Karpas-422 (cell line): ENCODE measurements around the gene CD247. TPM values are rescaled to one million over a fixed set of nuclear protein-coding genes. Genes with fewer than 3 reads are reported as not detected.

ENCODE experiments used
- DNase-seq: peaks from one replicate; pipeline ENCODE4 v3.0.0-alpha.2; 2015
- H2AFZ ChIP-seq: fragments of 200-600 bp; sonication (generic); 2 replicates; pipeline ENCODE4 v1.6.1; 2014; ENCODE audit warnings: antibody characterized with exemption, low read length, mixed read lengths
- H3K27ac ChIP-seq: fragments of 200-600 bp; sonication (generic); 2 replicates; pipeline ENCODE4 v1.5.1; 2014; ENCODE audit warnings: mild to moderate bottlenecking, low read length, moderate library complexity
- H3K27me3 ChIP-seq: fragments of 200-600 bp; sonication (generic); 2 replicates; pipeline ENCODE4 v1.6.1; 2014; ENCODE audit warnings: low read length, mixed read lengths
- H3K36me3 ChIP-seq: fragments of 200-600 bp; sonication (generic); 2 replicates; pipeline ENCODE4 v1.6.1; 2014; ENCODE audit warnings: low read length, mixed read lengths; ENCODE audit not compliant: insufficient read depth
- H3K4me1 ChIP-seq: fragments of 200-600 bp; sonication (generic); 2 replicates; pipeline ENCODE4 v1.6.1; 2014; ENCODE audit warnings: mild to moderate bottlenecking, low read length, mixed read lengths
- H3K4me2 ChIP-seq: fragments of 200-600 bp; sonication (generic); 2 replicates; pipeline ENCODE4 v1.6.1; 2014; ENCODE audit warnings: low read length, low read depth, mild to moderate bottlenecking; ENCODE audit not compliant: poor library complexity, severe bottlenecking
- H3K4me3 ChIP-seq: fragments of 200-600 bp; sonication (generic); 2 replicates; pipeline ENCODE4 v1.5.1; 2014; ENCODE audit warnings: mild to moderate bottlenecking, antibody characterized with exemption, low read length, mixed read lengths
- H3K79me2 ChIP-seq: fragments of 200-600 bp; sonication (generic); 2 replicates; pipeline ENCODE4 v1.6.1; 2014; ENCODE audit warnings: mild to moderate bottlenecking, low read length, mixed read lengths
- H3K9ac ChIP-seq: fragments of 200-600 bp; sonication (generic); 2 replicates; pipeline ENCODE4 v1.6.0; 2014; ENCODE audit warnings: low read length
- H3K9me2 ChIP-seq: fragments of 200-600 bp; sonication (generic), shearing (Covaris generic); replicated peaks from 2 replicates; pipeline ENCODE4 v1.6.0; 2014; ENCODE audit warnings: mild to moderate bottlenecking, low read length, moderate library complexity; ENCODE audit not compliant: insufficient read depth
- H3K9me3 ChIP-seq: fragments of 300-700, 200-600 bp; sonication (generic); 2 replicates; pipeline ENCODE4 v1.6.1; 2014; ENCODE audit warnings: low read length, mixed read lengths
- H4K20me1 ChIP-seq: fragments of 200-600 bp; sonication (generic); 2 replicates; pipeline ENCODE4 v1.6.1; 2014; ENCODE audit warnings: mild to moderate bottlenecking, antibody characterized with exemption, low read length, low read depth; ENCODE audit not compliant: insufficient read depth
- total RNA-seq: library from RNA; depleted of rRNA; stranded (reverse); fragments of >200 nt; shearing (Covaris generic); gene quantifications from 2 replicates; pipeline ENCODE4 v1.2.3, GENCODE V29; 2014; ENCODE audit warnings: low replicate concordance

The CD247 gene
- total RNA-seq, 1 experiment from 2014 or later: 41.3 TPM

DNA sequence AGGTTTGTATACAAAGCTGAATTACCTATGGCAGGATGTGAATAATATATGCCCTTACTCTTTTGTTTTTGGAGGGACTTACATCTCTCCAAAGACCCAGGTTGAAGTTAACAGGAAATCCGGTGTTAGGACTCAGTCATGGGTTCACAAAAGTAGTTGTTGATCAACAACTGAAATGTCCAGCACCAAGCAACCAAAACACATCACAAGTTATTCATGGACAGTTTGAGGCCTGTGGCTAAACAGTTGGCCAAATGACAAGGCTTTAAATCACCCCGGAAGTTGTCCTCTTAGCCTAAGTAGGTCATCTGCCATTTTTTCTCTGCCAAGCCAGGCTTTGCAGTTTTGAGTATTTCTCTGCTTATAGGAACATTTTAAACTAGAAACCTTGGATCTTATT, 89.9 kb downstream of the CD247 start:
- Histone ChIP-seq H4K20me1 (no peaks in the 10 kb centered on the region), H3K4me3 (no peak overlapping the region), H3K79me2 (no peaks in the 10 kb centered on the region), H3K4me2 (no peak overlapping the region), H3K4me1 (peaks cover 88% of the 10 kb centered on the region), H3K9me2 (no peaks in the 10 kb centered on the region), H3K9me3 (no peaks in the 10 kb centered on the region), H3K36me3 (peaks cover 8% of the 10 kb centered on the region), H3K27me3 (no peaks in the 10 kb centered on the region), H3K9ac (no peak overlapping the region), H2AFZ (no peak overlapping the region), H3K27ac (peak overlapping the region; percentile 99)
- peak; percentile 48 for DNase-seq

DNA sequence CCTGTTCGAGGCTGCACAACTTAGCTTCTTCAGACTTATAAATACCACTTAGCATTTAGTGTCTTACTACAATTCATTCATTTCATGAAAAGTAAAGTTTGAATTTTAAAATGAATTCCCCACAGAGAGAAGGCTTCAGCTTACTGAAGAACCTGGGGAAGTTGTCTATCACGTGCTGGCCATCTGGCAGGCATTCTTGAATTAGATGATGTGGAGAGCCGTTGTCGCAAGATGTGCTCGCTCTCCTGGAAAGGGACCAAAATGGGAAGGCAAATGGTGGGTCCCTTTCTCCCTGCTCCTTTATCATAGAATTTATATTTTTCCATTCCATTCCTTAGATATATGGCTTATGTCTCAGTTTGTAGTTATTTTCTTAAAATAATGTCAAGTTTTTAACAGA, 90.5 kb downstream of the CD247 start:
- no peaks in the 10 kb centered on the region for H3K27me3 ChIP-seq
- peaks cover 2% of the 10 kb centered on the region; the same call in 1 of the 2 replicates for H3K36me3 ChIP-seq
- no peaks in the 10 kb centered on the region for H3K79me2 ChIP-seq
- H4K20me1 ChIP-seq: no peaks in the 10 kb centered on the region
- peak; percentile 40 for DNase-seq
- peak overlapping the region; percentile 99 for H3K27ac ChIP-seq
- no peak overlapping the region for H3K4me2 ChIP-seq
- no peak overlapping the region for H3K9ac ChIP-seq
- no peak overlapping the region for H2AFZ ChIP-seq
- peaks cover 82% of the 10 kb centered on the region for H3K4me1 ChIP-seq
- no peaks in the 10 kb centered on the region for H3K9me2 ChIP-seq
- no peak overlapping the region for H3K4me3 ChIP-seq
- H3K9me3 ChIP-seq: no peaks in the 10 kb centered on the region

DNA sequence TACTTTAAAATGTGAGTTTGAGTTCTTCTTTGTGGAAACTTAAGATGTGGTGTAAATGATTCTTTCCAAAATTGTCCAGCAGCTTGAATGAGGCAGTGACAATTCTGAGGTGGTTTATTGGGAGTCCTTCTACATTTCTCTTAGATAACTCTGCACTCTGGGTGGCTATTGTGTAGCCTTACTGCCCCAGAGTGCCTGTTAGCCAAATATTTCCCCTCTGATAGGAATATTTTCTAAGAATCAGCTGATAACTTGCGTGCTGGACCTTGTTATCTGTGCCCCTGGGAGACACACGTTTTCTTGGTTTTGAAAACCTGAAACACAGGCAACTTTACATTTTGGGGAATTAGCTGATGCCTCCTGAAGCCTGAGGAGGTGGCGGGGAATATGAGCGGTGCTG, 91.6 kb downstream of the CD247 start:
- Histone ChIP-seq H3K9me3 (no peaks in the 10 kb centered on the region), H3K9me2 (no peaks in the 10 kb centered on the region), H3K27ac (peak overlapping the region; percentile 99), H4K20me1 (no peaks in the 10 kb centered on the region), H3K79me2 (no peaks in the 10 kb centered on the region), H2AFZ (no peak overlapping the region), H3K9ac (0 out of 2 replicates have a peak overlapping the region, but pooled peaks have one; percentile 8), H3K4me2 (no peak overlapping the region), H3K4me1 (peaks cover 71% of the 10 kb centered on the region), H3K4me3 (no peak overlapping the region), H3K27me3 (no peaks in the 10 kb centered on the region), H3K36me3 (peaks cover 5% of the 10 kb centered on the region; the same call in 1 of the 2 replicates)
- DNase-seq: no peak

DNA sequence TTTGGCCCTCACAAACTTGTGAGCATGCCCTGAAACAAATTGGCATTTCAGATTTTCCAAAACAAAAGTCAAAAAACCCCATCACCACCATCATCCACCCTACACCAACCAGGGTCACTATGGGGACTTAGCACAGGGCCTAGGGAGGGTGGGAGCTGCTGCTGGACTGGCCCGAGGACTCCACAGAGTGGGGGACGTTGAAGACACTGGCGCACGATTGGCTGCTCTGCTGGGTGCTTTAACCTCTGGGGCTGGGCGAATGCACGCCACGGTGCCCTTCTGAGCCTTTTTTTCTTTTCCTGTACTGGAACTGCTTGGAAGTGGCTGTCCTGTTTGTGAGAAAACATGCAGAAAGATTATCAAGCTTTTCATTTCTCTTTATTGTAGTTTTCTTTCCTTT, 92.8 kb downstream of the CD247 start:
- Histone ChIP-seq H3K4me1 (peaks cover 64% of the 10 kb centered on the region), H3K9ac (no peak overlapping the region), H3K4me3 (no peak overlapping the region), H3K36me3 (peaks cover 5% of the 10 kb centered on the region; the same call in 1 of the 2 replicates), H2AFZ (no peak overlapping the region), H4K20me1 (no peaks in the 10 kb centered on the region), H3K9me2 (no peaks in the 10 kb centered on the region), H3K27me3 (no peaks in the 10 kb centered on the region), H3K4me2 (no peak overlapping the region), H3K79me2 (no peaks in the 10 kb centered on the region), H3K9me3 (no peaks in the 10 kb centered on the region), H3K27ac (peak overlapping the region; percentile 99)
- no peak for DNase-seq

DNA sequence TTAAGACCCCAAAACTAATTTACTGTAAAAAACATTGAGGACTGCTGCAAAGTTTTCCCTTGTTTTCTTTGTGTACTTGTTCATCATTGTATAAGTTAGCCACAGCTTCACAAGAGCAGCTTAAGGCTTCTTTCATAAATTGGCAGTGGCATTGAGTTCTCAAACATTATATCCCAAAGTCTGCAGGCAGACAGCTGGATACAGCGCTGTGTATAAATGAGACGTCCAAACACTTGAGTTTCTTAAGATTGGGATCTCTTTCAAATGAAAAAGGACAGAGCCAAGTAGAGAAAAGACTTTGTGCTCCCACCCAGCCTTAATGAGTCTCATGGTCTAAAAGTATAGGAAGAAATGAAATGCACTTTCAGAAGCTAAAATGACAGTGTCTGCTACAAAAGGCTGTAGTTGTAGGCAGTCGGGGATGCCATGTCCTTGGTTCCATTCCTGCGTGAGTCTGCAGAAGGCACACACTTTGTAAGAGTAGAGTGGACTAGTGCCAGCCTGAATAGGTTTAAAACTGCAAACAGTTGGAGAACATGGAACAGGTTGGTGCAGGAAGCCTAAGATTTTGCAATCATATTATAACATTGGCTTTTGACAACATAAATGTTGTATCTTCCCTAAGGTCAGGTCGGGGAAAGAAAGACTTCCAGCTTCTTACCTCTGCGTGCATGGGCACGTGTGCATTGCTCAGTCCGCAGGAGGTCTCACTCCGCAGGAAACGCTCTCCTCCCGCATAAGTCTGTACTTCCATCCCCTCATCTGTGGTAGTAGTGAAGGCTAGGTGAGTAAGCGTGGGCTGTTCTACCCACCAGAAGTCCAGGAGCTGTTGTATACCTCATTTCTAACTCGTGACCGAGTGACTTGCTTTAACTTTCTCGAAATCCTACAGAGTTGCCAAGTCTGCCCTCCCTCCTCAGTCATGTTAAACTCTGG, 94.4 kb downstream of the CD247 start:
- H3K9me2 ChIP-seq: no peaks in the 10 kb centered on the region
- no peaks in the 10 kb centered on the region for H3K27me3 ChIP-seq
- H4K20me1 ChIP-seq: no peaks in the 10 kb centered on the region
- H3K27ac ChIP-seq: peak overlapping the region; percentile 99
- H3K4me3 ChIP-seq: no peak overlapping the region
- H3K36me3 ChIP-seq: peaks cover 5% of the 10 kb centered on the region; the same call in 1 of the 2 replicates
- DNase-seq: no peak
- H3K79me2 ChIP-seq: no peaks in the 10 kb centered on the region
- H3K9me3 ChIP-seq: no peaks in the 10 kb centered on the region
- peaks cover 58% of the 10 kb centered on the region for H3K4me1 ChIP-seq
- no peak overlapping the region for H2AFZ ChIP-seq
- no peak overlapping the region for H3K9ac ChIP-seq
- H3K4me2 ChIP-seq: no peak overlapping the region

DNA sequence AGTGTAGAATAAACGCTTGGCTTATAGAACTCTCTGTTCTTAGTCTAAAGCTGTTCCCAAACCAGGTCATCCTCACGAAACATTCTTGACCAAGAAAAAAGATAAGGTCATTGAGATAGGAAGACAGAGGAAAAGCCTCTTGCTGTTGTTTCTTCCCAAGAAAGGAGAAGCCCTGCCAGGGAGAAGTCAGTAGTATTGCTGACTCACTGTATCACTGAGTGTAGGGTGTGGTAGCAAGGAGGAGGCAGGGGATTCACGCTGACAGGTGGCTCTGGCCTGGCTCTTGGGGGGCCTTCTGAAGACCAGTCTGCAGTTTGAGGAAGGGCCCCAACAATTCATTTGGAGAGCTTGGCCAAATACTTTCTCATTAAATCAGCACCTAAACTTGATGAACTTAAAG, 97.8 kb downstream of the CD247 start:
- Histone ChIP-seq H3K36me3 (peaks cover 18% of the 10 kb centered on the region; the same call in 1 of the 2 replicates), H3K27ac (peak overlapping the region; percentile 46), H3K9me3 (no peaks in the 10 kb centered on the region), H3K4me1 (peaks cover 53% of the 10 kb centered on the region), H2AFZ (no peak overlapping the region), H3K4me3 (no peak overlapping the region), H3K27me3 (no peaks in the 10 kb centered on the region), H3K9ac (no peak overlapping the region), H4K20me1 (no peaks in the 10 kb centered on the region), H3K9me2 (no peaks in the 10 kb centered on the region), H3K4me2 (no peak overlapping the region), H3K79me2 (peaks cover 5% of the 10 kb centered on the region; the same call in 1 of the 2 replicates)
- DNase-seq: no peak

DNA sequence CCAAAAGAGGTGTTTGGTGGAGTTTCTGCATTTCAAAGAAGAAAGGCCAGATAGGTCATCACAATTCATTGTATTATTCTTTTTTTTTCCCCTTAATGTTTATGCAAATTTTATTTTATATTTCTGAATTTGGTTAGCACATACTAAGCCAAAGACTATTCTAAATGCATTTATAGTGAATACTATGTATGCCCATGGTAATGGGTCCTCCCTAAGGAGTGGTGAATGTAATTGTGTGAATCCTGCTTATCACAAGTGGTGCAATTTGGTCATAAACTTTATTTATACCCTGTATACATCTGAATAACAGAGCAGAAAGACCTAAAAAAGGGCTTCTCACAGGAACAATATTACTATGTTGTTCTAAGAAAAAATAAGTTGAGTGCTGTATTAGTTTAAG, 99.1 kb downstream of the CD247 start:
- H3K27ac ChIP-seq: peak overlapping the region; percentile 76
- no peaks in the 10 kb centered on the region for H3K9me2 ChIP-seq
- H4K20me1 ChIP-seq: no peaks in the 10 kb centered on the region
- no peak overlapping the region for H2AFZ ChIP-seq
- H3K36me3 ChIP-seq: peaks cover 22% of the 10 kb centered on the region; the same call in 1 of the 2 replicates
- H3K4me3 ChIP-seq: no peak overlapping the region
- DNase-seq: no peak
- H3K27me3 ChIP-seq: no peaks in the 10 kb centered on the region
- H3K4me1 ChIP-seq: peaks cover 45% of the 10 kb centered on the region
- H3K9me3 ChIP-seq: no peaks in the 10 kb centered on the region
- peak overlapping the region; percentile 6 for H3K4me2 ChIP-seq
- peaks cover 5% of the 10 kb centered on the region; the same call in 1 of the 2 replicates for H3K79me2 ChIP-seq
- no peak overlapping the region for H3K9ac ChIP-seq

DNA sequence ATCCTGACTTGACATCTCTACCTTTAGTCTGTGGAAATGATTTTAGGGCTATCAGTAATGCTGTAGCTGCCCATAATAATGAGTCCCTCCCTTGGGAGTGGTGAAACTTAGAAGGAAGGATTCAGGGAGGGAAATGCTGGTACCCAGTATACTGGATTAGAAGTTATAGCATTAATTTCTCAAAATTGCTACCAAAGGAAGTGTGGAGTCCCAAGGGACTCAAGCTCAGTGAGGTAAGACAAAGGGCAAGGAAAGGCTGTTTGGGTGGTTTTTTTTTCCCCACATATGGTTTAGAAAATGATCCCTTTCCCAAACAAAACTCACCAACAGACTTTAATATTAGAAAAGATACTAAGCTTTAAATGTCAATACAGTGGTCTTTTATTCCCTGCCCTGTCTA, 99.9 kb downstream of the CD247 start:
- Histone ChIP-seq H4K20me1 (no peaks in the 10 kb centered on the region), H3K4me1 (peaks cover 49% of the 10 kb centered on the region), H2AFZ (no peak overlapping the region), H3K4me2 (peak overlapping the region; percentile 59), H3K27ac (peak overlapping the region; percentile 76), H3K27me3 (no peaks in the 10 kb centered on the region), H3K79me2 (peaks cover 5% of the 10 kb centered on the region; the same call in 1 of the 2 replicates), H3K9me2 (no peaks in the 10 kb centered on the region), H3K4me3 (peak overlapping the region; percentile 33; the same call in 1 of the 2 replicates), H3K9ac (peak overlapping the region; percentile 27), H3K9me3 (no peaks in the 10 kb centered on the region), H3K36me3 (peaks cover 24% of the 10 kb centered on the region; the same call in 1 of the 2 replicates)
- DNase-seq: peak; percentile 67
